ENCODE data around the gene ME2. TPM values are rescaled to one million over a fixed set of nuclear protein-coding genes. Genes with fewer than 3 reads are reported as not detected.

The ME2 gene
- total and polyA plus RNA-seq, 2 of the 8 experiments (the other 6 are each of a cell fraction or from before 2014, with no cell fraction given) = 54.7 to 66.9 TPM

DNA sequence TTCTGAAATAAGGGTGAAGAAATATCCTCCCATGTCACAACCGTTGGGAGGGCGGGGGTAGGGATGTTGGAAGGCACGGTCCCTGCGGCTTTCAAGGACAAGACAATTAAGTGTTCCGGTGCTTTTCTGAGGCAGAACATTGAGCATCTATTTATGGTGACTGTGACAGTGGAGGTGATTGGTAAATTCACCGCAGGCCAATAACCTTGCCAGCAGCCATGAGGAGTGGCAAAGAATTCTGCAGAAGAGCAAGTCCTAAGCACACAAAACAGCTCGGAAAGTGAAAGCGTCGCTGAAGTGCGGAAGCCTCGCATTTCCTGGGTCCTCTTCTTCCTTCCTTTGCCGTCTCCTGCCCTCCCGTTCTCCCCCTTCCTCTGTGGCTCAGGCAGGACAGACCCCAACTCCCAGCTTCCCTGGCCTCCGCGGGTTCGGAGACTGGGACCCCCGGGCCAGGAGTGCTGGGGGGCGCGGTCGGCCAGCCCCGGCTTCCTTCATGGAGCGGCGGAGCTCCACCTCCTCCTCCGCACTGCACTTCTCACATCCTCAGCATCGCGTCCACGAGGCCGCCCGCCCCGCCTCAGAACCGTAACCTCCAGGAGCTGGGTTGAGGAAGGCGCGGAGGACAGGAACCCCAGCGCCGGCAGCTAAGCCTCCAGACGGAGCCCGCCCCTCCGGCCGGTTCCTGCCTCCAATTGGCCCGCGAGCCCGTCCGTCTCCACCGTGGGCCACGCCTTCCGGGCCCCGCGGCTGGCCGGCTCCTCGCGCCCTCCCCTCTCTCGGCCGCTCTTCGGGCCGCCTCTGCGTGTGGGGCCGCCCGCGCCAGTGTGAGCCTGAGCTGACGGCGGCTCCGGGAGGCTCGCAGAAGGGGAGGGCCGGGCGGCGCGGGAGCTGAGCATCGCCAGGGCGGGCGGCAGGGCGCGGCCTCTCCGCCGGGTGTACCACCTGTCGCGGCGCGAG, at the start of gene ME2 (continued):
- TF ChIP-seq, protein P1, sequence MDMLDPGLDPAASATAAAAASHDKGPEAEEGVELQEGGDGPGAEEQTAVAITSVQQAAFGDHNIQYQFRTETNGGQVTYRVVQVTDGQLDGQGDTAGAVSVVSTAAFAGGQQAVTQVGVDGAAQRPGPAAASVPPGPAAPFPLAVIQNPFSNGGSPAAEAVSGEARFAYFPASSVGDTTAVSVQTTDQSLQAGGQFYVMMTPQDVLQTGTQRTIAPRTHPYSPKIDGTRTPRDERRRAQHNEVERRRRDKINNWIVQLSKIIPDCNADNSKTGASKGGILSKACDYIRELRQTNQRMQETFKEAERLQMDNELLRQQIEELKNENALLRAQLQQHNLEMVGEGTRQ (IDR thresholded peaks at IDR 0.05; ENCODE audit: low read length) = no peak

Data from H1 (cell line).